HG02852 (cell line): ENCODE data around the gene RASD1.
"Not testable (repeated sequence)": the region's sequence is repeated elsewhere in the genome, so short reads cannot be mapped to it uniquely, and the experiment has no call there.

Experiments used
- ATAC-seq: cut with Tn5 transposase; IDR thresholded peaks from one replicate; pipeline ENCODE4 v1.9.1; 2021; ENCODE audit warnings: mild to moderate bottlenecking, moderate library complexity; ENCODE audit not compliant: unreplicated experiment

Gene RASD1

DNA sequence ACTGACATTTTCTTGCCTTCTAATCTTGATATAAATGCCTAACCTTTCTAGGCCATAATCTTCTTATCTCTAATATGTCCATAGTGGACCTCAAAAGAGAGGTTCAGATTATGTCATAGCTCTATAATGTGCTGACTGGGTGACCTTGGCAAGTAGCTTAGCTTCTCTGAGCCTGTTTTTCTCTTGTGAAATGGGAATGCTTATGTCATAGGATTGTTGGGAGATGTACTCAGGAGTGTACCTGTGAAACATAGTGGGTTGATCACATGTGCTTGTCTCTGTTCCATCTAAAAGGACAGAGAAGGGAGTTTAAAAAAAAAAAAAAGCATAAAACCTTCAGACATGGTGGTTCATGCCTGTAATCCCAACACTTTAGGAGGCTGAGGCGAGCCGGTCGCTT, 17.0 kb downstream of the RASD1 start:
- ATAC-seq, result no peak

- peak; percentile 84 for ATAC-seq
Observed at GRCh38 chr17:17476865-17477467, 19.2 kb downstream of the RASD1 start, which contains the start of gene MED9. MED9 (plus strand) TSS chr17:17477000; CDS start chr17:17477042, 42 bp downstream.

GRCh38 chr17:17474341-17474740, 21.9 kb downstream of the RASD1 start:
- ATAC-seq, result no peak

DNA sequence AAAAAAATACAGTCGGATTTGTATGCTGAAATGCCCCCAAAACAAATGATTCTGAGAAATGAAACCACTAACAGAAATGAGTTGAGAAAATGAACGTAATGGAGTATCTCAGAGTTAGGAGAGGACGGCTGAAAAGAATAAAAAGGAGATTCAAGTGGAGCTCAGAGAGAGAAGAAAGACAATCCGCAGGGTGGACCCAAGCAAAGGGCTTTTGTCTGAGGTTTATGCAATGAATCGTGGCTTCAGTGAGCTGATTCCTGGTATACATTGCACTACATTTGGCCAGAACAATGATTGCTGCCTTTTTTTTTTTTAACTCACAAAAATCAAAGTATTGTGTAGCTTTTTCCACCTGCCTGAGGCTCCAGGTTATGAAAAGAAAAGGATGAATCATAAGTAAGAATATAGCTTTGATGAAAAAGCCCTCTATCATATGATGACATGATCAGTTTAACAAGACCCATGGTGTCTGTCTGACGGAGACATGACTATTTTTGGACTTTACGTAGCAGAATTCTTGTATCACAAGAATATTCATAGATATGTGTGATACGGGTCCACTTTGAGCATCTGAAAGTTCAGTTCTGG, 23.8 kb downstream of the RASD1 start:
- no peak for ATAC-seq

- ATAC-seq, result no peak
Observed at GRCh38 chr17:17469996-17470395, 26.2 kb downstream of the RASD1 start.

DNA sequence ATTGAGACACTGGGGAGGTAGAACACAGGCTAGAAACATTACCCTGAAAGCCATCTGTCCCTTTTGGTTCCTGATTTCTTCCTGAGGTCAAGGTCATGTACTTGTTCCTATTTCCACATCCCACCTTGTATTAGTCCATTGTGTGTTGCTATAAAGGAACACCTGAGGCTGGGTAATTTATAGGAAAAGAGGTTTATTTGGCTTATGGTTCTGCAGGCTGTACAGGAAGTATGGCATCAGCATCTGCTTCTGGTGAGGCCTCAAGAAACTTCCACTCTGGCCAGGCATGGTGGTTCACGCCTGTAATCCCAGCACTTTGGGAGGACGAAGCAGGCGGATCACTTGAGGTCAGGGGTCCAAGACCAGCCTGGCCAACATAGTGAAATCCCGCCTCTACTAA, 26.8 kb downstream of the RASD1 start:
- ATAC-seq, result no peak

DNA sequence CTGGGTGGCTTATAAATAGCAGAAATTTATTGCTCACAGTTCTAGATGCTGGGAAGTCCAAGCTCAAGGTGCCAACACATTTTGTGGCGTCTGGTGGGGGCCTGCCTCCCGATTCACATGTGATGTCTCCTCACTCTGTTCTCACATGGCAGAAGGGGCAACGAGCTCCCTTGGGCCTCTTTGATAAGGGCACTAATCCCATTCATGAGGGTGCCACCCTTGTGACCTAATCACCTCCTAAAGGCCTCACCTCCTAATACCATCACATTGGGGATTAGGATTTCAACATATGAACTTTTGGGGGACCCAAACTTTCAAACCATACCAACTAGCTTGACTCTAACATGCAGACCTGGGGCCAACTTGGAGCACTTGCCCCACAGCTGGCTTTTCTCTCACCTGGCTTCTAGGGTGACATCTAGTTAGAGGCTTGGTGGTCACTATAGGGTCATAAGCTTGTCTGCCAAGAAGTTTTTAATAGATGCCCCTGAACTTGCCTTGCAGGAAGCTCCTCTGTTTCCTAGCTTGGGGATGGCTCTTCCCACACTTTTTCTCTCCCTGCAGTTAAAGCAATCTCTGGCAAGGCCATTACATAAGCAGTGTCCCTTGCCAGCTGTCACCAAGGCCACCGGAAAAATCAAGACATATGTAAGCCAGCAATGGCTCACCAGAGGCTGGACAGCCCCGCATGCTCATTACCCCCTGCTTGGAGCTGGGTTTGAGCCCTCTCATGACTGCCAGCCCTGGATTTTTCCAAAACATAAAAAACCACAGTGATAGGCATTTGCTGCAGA, 27.8 kb downstream of the RASD1 start:
- ATAC-seq, result no peak

DNA sequence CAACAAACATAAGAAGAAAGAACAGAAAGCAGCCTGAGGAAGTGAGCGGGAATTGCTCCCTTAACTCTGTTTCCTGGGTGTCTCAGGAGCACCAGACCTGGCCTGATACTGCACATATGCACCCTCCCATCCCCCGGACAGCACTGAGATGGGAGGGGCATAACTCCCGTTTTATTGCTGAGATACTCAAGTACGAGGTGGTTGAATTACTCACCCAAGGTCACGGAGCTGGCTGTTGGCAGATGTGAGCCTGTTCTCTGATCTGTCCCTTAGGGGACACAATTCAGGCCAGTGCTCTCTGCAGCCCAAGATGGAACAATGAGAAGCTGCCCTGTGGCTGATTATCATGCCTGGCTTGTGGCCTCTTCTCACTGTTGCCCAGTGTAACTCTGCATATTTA, 28.5 kb downstream of the RASD1 start:
- no peak for ATAC-seq

- ATAC-seq, result no peak
Observed at GRCh38 chr17:17467016-17467415, 29.2 kb downstream of the RASD1 start.

- no peak for ATAC-seq
Observed at GRCh38 chr17:17466511-17466910, 29.7 kb downstream of the RASD1 start.

DNA sequence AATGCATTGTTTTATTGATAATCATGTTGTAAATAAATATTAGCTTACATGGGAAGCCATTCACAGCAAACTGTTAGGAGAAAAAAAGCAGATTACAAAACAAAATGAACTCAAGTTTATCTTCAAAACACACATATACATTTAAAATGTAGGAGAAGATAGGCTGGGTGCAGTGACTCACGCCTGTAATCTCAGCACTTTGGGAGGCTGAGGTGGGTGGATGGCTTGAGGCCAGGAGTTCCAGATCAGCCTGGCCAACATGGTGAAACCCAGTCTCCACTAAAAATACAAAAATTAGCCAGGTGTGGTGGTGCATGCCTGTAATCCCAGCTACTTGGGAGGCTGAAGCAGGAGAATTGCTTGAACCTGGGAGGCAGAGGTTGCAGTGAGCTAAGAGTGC, 30.3 kb downstream of the RASD1 start:
- ATAC-seq, result not testable (repeated sequence)

- ATAC-seq, result no peak
Observed at GRCh38 chr17:17463821-17464220, 32.4 kb downstream of the RASD1 start.

GRCh38 chr17:17462048-17462824, 34.0 kb downstream of the RASD1 start:
- ATAC-seq, result no peak

- no peak for ATAC-seq
Observed at GRCh38 chr17:17460038-17460437, 36.2 kb downstream of the RASD1 start.

GRCh38 chr17:17457680-17458079, 38.5 kb downstream of the RASD1 start:
- no peak for ATAC-seq

- no peak for ATAC-seq
Observed at GRCh38 chr17:17456251-17456650, 39.9 kb downstream of the RASD1 start.

- no peak for ATAC-seq
Observed at GRCh38 chr17:17455173-17455572, 41.0 kb downstream of the RASD1 start.

DNA sequence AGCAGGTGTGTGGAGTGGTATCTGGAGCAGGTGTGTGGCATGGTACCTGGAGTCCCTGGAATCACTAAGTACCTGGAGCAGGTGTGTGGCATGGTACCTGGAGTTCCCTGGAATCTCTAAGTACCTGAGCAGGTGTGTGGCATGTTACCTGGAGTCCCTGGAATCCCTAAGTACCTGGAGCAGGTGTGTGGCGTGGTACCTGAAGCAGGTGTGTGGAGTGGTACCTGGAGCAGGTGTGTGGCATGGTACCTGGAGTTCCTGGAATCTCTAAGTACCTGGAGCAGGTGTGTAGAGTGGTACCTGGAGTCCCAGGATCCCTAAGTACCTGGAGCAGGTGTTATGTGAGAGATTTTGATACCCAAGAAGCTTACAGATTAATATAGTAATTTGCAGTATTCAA, 41.5 kb downstream of the RASD1 start:
- not testable (repeated sequence) for ATAC-seq

DNA sequence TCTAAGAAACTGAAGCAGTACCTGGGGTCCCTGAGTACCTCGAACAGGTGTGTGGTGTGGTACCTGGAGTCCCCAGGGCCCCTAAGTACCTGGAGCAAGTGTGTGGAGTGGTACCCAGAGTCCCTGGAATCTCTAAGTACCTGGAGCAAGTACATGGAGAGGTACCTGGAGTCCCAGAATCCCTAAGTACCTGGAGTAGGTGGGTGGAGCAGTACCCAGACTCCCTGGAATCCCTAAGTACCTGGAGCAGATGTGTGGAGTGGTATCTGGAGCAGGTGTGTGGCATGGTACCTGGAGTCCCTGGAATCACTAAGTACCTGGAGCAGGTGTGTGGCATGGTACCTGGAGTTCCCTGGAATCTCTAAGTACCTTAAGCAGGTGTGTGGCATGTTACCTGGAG, 41.9 kb downstream of the RASD1 start:
- ATAC-seq, result no peak

DNA sequence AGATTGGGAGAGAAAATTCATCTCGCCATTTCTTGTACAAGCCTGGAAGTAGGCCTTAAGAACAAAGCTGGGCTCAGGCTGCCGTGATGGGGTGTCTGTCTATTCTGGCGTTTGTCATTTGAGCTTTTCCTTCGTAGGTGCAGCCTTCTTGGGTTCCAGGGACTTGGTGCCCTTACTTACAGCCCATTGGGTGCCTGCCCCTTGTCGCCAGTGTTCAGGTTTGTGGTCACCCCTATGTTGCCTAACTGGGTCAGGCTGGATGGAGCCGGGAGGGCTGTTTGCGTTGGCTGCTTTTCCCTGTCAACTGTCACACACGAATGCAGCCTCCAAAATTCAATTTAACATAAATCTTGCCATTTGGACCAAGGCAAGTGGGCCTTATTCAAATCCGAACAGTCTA, 43.1 kb downstream of the RASD1 start:
- ATAC-seq, result no peak

DNA sequence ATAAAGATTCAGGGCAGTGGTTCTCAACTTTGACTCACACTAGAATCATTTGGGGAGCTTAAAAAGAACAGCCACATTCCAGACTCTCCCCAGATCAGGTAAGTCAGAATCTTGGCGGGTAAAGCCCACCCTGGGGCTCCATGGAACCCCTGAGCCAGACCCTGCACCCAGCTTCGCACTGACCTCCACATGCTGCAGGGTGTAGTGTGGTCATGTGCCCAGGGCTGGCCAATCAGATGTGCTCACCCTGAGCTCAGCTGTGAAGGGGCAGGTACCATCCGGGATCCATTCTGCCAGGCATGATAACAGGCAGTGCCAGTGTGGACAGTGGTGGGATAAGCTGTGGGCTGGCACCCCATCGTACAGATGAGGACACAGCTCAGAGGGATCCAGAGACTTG, 47.5 kb downstream of the RASD1 start:
- no peak for ATAC-seq
